GM04503 (cell line): ENCODE measurements around the gene ALOX12B.
"Not testable (repeated sequence)": the region's sequence is repeated elsewhere in the genome, so short reads cannot be mapped to it uniquely, and the experiment has no call there.

Experiments
- DNase-seq: peaks from one replicate; pipeline ENCODE4 v3.0.0-alpha.2; 2012; ENCODE audit warnings: low read depth

The ALOX12B gene

GRCh38 chr17:8064561-8065019, 22.9 kb downstream of the ALOX12B start:
- DNase-seq: no peak

GRCh38 chr17:8063761-8064534, 23.6 kb downstream of the ALOX12B start:
- DNase-seq: no peak

DNA sequence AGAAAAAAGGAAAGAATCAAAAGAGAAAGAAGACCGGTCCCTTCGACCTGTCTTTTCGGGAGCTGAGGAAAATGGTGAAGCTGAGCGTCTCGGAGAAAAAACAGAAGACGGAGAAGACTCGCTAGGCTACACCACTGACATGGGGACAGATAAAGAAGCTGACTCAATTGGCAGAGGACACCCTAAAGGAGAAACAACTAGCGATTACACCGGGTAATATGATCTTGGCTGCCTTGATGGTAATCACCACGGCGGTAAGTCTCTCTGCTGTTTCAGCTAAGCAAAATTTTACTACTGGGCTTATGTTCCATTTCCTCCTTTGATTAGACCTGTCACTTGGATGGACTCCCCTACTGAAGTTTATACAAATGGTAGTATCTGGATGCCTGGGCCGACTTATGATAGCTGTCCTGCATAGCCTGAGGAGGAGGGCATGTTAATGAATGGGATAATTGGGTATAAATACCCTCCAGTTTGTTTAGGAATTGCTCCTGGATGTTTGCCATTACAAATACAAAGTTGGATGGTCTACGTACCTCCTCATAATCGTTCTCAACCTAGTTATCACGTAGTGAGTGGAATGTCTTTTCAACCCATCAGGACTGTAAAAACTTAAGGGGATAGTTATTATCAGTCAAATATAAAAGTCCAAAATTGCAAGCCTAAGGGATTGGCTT, 24.6 kb downstream of the ALOX12B start:
- DNase-seq: no peak

- no peak for DNase-seq
These were observed 25.1 kb downstream of the ALOX12B start for GRCh38 chr17:8062435-8062806.

GRCh38 chr17:8061851-8062250, 25.7 kb downstream of the ALOX12B start:
- not testable (repeated sequence) for DNase-seq

GRCh38 chr17:8060274-8060673, 27.2 kb downstream of the ALOX12B start:
- no peak for DNase-seq

GRCh38 chr17:8059131-8059530, 28.4 kb downstream of the ALOX12B start:
- DNase-seq: no peak

- DNase-seq: no peak
These were observed 29.8 kb downstream of the ALOX12B start for GRCh38 chr17:8057691-8058114.

DNA sequence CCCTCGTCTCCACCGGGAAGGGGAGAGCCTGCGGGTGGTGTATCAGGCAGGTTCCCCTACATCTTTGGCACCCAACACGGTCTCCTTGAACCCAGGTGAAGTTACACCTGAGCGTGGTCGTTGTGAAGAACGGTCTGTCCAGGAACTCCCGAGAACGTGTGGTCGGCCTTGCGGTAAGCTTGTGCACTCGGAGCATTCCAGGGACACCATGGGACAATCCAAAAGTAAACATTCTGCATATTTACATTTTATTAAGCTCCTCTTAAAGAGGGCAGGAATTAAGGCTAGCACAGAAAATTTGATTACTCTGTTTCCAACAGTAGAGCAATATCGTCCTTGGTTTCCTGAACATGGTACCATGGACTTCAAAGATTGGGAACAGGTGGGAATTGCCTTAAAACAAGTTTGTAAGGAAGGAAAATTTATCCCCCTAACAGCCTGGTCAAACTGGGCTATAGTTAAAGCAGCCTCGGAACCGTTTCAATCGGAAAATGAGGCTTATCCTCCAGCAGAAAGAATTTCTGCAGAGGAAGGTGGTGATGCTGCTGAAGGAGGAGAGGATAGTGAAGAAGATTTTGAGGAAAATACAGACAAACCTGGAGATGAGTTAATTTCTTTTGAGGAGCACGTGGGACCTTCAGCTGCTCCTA, 30.4 kb downstream of the ALOX12B start:
- DNase-seq: no peak

- DNase-seq: no peak
These were observed 31.1 kb downstream of the ALOX12B start for GRCh38 chr17:8056232-8056975.

DNA sequence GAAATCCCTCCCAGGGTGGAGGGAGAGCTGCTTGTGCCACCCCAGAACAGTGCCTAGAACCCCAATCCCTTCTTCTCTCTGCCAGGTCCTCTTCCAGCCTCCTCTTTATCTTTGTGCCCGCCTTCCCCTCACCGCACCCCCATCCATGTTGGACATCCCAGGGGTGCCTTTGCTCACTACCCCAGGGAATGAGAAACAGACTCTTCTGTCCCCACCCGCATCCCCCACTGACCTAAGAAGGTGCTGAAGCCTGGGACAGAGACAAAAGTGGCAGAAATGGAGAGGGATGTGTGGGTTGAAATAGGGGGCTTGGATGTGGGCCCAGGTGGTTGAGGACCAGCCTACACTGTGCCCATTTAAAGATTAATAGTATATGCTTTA, 31.7 kb downstream of the ALOX12B start:
- DNase-seq: no peak

GRCh38 chr17:8053600-8053999, 33.9 kb downstream of the ALOX12B start:
- DNase-seq: no peak

DNA sequence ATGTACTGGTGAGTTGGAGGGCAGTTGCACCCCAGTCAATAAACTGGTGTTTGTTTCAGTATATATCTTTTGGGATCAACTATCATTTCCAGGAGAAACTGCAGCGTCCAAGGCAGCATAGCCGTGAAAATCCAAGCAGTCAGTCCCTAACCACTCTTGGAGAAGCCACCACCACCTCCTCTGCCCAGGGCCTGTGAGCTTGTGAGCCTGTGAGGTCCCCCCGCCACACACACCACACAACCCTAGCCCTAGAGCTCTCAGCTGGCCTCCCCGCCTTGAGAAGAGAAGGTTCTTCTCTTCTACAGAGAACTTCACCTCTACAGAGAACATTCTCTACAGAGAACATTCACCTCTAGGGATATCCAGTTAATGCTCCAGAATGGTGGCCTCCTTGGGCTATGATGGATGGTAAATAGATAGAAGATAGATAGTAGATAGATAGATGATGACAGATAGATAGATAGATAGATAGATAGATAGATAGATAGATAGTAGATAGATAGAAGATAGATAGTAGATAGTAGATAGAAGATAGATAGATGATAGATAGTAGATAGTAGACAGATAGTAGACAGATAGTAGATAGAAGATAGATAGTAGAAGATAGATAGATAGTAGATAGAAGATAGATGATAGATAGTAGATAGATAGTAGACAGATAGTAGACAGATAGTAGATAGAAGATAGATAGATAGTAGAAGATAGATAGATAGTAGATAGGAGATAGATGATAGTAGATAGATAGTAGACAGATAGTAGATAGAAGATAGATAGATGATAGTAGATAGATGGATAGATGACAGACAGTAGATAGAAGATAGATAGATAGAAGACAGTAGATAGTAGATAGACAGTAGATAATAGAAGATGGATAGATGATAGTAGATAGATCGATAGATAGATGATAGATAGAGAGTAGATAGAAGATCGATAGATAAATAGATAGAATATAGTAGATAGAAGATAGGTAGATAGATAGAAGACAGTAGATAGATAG, 35.0 kb downstream of the ALOX12B start:
- DNase-seq: no peak

GRCh38 chr17:8051831-8052230, 35.7 kb downstream of the ALOX12B start:
- DNase-seq: no peak

- DNase-seq: no peak
These were observed 38.8 kb downstream of the ALOX12B start for GRCh38 chr17:8048736-8049135.

DNA sequence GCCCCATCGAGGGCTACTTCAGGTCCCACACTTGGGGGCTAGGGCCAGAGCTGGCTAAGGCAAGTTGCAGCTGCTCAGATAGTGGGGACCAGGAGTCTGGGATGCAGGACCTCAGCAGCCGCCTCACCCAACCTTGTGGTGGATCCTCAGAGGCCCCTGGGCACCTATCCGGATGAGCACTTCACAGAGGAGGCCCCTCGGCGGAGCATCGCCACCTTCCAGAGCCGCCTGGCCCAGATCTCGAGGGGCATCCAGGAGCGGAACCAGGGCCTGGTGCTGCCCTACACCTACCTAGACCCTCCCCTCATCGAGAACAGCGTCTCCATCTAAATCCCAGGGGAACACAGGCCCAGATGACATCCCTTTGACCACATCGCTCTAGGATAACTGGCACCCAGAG, 39.3 kb downstream of the ALOX12B start:
- no peak for DNase-seq

DNA sequence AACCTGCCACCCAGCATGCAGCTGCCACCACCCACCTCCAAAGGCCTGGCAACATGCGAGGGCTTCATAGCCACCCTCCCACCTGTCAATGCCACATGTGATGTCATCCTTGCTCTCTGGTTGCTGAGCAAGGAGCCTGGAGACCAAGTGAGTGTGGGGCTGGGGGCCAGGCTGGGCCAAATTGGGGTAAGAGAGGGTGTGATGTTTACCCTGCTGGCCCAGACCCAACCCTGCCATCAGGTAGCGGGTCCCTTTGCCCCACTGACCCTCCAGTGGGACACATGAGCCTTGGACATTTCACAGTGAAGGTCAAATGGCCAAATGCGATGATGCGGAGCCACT, 39.8 kb downstream of the ALOX12B start:
- DNase-seq: no peak

DNA sequence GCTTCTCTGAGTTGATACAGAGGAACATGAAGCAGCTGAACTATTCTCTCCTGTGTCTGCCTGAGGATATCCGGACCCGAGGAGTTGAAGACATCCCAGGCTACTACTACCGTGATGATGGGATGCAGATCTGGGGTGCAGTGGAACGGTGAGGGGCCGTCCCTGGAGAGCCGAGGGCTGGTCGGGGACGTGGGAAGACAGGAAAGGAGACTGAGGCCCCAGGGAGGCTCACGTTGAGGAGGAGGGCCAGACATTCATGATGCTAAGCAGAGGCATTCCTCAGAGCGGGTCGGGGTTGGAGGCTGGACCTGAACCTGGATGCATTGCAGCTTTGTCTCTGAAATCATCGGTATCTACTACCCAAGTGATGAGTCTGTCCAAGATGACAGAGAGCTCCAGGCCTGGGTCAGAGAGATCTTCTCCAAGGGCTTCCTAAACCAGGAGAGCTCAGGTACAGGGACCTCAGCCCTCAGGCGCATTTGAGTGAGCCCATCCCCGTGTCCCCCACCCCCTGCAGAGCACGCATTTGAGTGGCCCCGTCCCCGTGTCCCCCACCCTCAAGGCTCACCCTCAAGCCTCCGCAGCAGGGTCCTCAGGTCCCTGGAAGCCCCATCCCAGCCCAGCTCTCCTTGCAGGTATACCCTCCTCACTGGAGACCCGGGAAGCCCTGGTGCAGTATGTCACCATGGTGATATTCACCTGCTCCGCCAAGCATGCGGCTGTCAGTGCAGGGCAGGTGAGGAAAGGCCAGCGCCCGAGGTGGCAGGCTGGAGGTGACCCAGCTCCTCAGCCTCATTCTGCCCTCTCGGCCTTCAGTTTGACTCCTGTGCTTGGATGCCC, 40.4 kb downstream of the ALOX12B start:
- no peak for DNase-seq

DNA sequence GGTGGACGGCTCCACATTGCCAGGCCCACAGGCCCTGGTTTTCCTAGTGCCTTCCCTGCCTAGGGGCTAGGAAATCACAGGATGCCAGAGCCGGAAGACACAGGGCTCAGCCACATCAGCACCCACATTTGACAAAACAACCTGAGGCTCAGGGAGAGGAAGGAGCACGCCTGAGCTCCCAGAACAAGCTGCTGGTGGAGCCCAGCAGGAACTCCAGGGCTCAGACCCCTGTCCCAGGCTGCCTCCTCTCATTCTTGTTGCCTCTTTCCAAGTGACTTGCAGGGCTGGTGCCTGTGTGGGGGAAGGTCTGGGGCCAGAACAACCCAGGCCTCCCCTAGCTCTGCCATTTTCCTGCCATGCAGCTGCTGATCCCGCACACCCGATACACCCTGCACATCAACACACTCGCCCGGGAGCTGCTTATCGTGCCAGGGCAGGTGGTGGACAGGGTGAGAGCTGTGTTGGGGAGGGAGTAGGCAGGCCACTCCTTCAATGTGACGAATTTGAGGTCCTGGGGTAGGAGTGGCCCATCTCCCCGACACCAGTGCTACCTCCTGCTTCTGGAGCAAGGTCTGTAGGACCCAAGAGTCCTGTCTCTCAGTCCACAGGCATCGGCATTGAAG, 41.1 kb downstream of the ALOX12B start:
- DNase-seq: no peak
